HEK293 (cell line): ENCODE measurements around the gene GFI1.

ENCODE experiments used
- CTCF ChIA-PET: fragments of 350-600 bp; formaldehyde crosslinking; extraction: SDS; loops from one replicate; lab custom pipeline; 2021; ENCODE audit warnings: antibody characterized with exemption; lab: Yijun Ruan, JAX
- POLR2A ChIA-PET: fragments of 300-600 bp; formaldehyde crosslinking; extraction: SDS; loops from one replicate; lab custom pipeline; 2020; ENCODE audit warnings: antibody characterized with exemption, inconsistent platforms; lab: Yijun Ruan, JAX
- H3K27ac ChIP-seq: fragments of 200-500 bp; sonication (Bioruptor generic); 2 replicates; pipeline ENCODE4 v1.5.1; 2014; ENCODE audit warnings: low read depth, low read length, control low read depth, inconsistent platforms; ENCODE audit errors: extremely low read depth
- H3K36me3 ChIP-seq, 2 experiments: fragments of 200-500 bp in 1 of 2; sonication (Bioruptor generic) in 1 of 2; 1 replicate in 1 of 2; 2 replicates in 1 of 2; pipeline ENCODE4 v1.5.1; 2014 to 2017; ENCODE audit warnings: inconsistent platforms in 2 of 2, low read length in 2 of 2; ENCODE audit not compliant: control insufficient read depth in 2 of 2, insufficient read depth in 1 of 2
- H3K4me1 ChIP-seq: fragments of 200-500 bp; sonication (Bioruptor generic); 2 replicates; pipeline ENCODE4 v1.5.1; 2014; ENCODE audit warnings: mild to moderate bottlenecking, low read length, inconsistent platforms; ENCODE audit not compliant: control insufficient read depth, insufficient read depth
- H3K4me3 ChIP-seq: 2 replicates; pipeline ENCODE4 v1.5.1; 2011; ENCODE audit warnings: low read depth, mild to moderate bottlenecking, control low read depth, low read length, moderate library complexity
- H3K9me3 ChIP-seq: fragments of 200-500 bp; sonication (Bioruptor generic); 2 replicates; pipeline ENCODE4 v1.5.1; 2014; ENCODE audit warnings: low read depth, low read length, inconsistent platforms; ENCODE audit not compliant: control insufficient read depth, insufficient read depth
- BCL11A ChIP-seq: fragments of 450-650 bp; formaldehyde crosslinking; IDR thresholded peaks from 2 replicates; pipeline ENCODE4 v1.5.1; 2016; ENCODE audit warnings: low read depth, missing biosample characterization, missing genetic modification characterization
- GFI1B ChIP-seq: fragments of 450-650 bp; formaldehyde crosslinking; IDR thresholded peaks from 2 replicates; pipeline ENCODE4 v1.5.1; 2016; ENCODE audit warnings: missing biosample characterization, missing genetic modification characterization
- KLF7 ChIP-seq: fragments of 450-650 bp; formaldehyde crosslinking; IDR thresholded peaks from 2 replicates; pipeline ENCODE4 v1.5.1; 2016; ENCODE audit warnings: missing biosample characterization, missing genetic modification characterization, borderline replicate concordance
- MYNN ChIP-seq: fragments of 450-650 bp; formaldehyde crosslinking; IDR thresholded peaks from 2 replicates; pipeline ENCODE4 v1.5.1; 2016; ENCODE audit warnings: missing biosample characterization, missing genetic modification characterization, borderline replicate concordance
- SCRT2 ChIP-seq: fragments of 450-650 bp; formaldehyde crosslinking; IDR thresholded peaks from 2 replicates; pipeline ENCODE4 v1.5.1; 2016; ENCODE audit warnings: missing biosample characterization, missing genetic modification characterization
- YY1 ChIP-seq: fragments of 450-650 bp; formaldehyde crosslinking; IDR thresholded peaks from 2 replicates; pipeline ENCODE4 v1.5.1; 2018; ENCODE audit warnings: missing biosample characterization, missing genetic modification characterization
- ZEB2 ChIP-seq: fragments of 450-650 bp; formaldehyde crosslinking; IDR thresholded peaks from 2 replicates; pipeline ENCODE4 v1.5.1; 2016; ENCODE audit warnings: missing biosample characterization, missing genetic modification characterization
- ZFP37 ChIP-seq: fragments of 450-650 bp; formaldehyde crosslinking; IDR thresholded peaks from 2 replicates; pipeline ENCODE4 v1.5.1; 2016; ENCODE audit warnings: missing biosample characterization, missing genetic modification characterization
- ZIC2 ChIP-seq: fragments of 450-650 bp; formaldehyde crosslinking; IDR thresholded peaks from 2 replicates; pipeline ENCODE4 v1.5.1; 2016; ENCODE audit warnings: missing biosample characterization, missing genetic modification characterization
- ZNF157 ChIP-seq: fragments of 450-650 bp; formaldehyde crosslinking; IDR thresholded peaks from 2 replicates; pipeline ENCODE4 v1.5.1; 2016; ENCODE audit warnings: missing biosample characterization, missing genetic modification characterization
- ZNF202 ChIP-seq: fragments of 450-650 bp; formaldehyde crosslinking; IDR thresholded peaks from 2 replicates; pipeline ENCODE4 v1.5.1; 2016; ENCODE audit warnings: missing biosample characterization, missing genetic modification characterization, borderline replicate concordance
- ZNF24 ChIP-seq: fragments of 450-650 bp; formaldehyde crosslinking; IDR thresholded peaks from 2 replicates; pipeline ENCODE4 v1.5.1; 2016; ENCODE audit warnings: missing biosample characterization, missing genetic modification characterization
- ZNF335 ChIP-seq: fragments of 450-650 bp; formaldehyde crosslinking; conservative IDR thresholded peaks from 2 replicates; pipeline ENCODE4 v1.5.1; 2016; ENCODE audit warnings: missing biosample characterization, missing genetic modification characterization
- ZNF366 ChIP-seq: fragments of 450-650 bp; formaldehyde crosslinking; conservative IDR thresholded peaks from 2 replicates; pipeline ENCODE4 v1.5.1; 2016; ENCODE audit warnings: missing biosample characterization, missing genetic modification characterization
- ZNF37A ChIP-seq: fragments of 450-650 bp; IDR thresholded peaks from 2 replicates; pipeline ENCODE4 v1.5.1; 2018; ENCODE audit warnings: missing biosample characterization, missing genetic modification characterization
- ZNF394 ChIP-seq: fragments of 450-650 bp; formaldehyde crosslinking; IDR thresholded peaks from 2 replicates; pipeline ENCODE4 v1.5.1; 2016; ENCODE audit warnings: missing biosample characterization, missing genetic modification characterization, mild to moderate bottlenecking, moderate library complexity, borderline replicate concordance
- ZNF404 ChIP-seq: fragments of 450-650 bp; formaldehyde crosslinking; IDR thresholded peaks from 2 replicates; pipeline ENCODE4 v1.5.1; 2017; ENCODE audit warnings: missing biosample characterization, missing genetic modification characterization
- ZNF423 ChIP-seq: fragments of 450-650 bp; formaldehyde crosslinking; IDR thresholded peaks from 2 replicates; pipeline ENCODE4 v1.5.1; 2016; ENCODE audit warnings: missing biosample characterization, missing genetic modification characterization
- ZNF555 ChIP-seq: fragments of 450-650 bp; formaldehyde crosslinking; conservative IDR thresholded peaks from 2 replicates; pipeline ENCODE4 v1.5.1; 2017; ENCODE audit warnings: missing biosample characterization, mild to moderate bottlenecking, missing genetic modification characterization, inconsistent platforms
- ZNF558 ChIP-seq: fragments of 450-650 bp; formaldehyde crosslinking; IDR thresholded peaks from 2 replicates; pipeline ENCODE4 v1.5.1; 2016; ENCODE audit warnings: missing biosample characterization, missing genetic modification characterization
- ZNF596 ChIP-seq: fragments of 450-650 bp; IDR thresholded peaks from 2 replicates; pipeline ENCODE4 v1.5.0; 2018; ENCODE audit warnings: missing biosample characterization, mild to moderate bottlenecking, missing genetic modification characterization, moderate library complexity
- ZNF600 ChIP-seq: fragments of 450-650 bp; formaldehyde crosslinking; IDR thresholded peaks from 2 replicates; pipeline ENCODE4 v1.5.1; 2016; ENCODE audit warnings: missing biosample characterization, missing genetic modification characterization
- ZNF792 ChIP-seq: fragments of 450-650 bp; formaldehyde crosslinking; IDR thresholded peaks from 2 replicates; pipeline ENCODE4 v1.5.1; 2016; ENCODE audit warnings: missing biosample characterization, missing genetic modification characterization
- ZSCAN23 ChIP-seq: fragments of 450-650 bp; formaldehyde crosslinking; IDR thresholded peaks from 2 replicates; pipeline ENCODE4 v1.5.1; 2016; ENCODE audit warnings: missing biosample characterization, missing genetic modification characterization
- TF ChIP-seq, protein P1 (sequence below): fragments of 450-650 bp; formaldehyde crosslinking; IDR thresholded peaks from 2 replicates; pipeline ENCODE4 v1.5.1; 2016; ENCODE audit warnings: missing biosample characterization, missing genetic modification characterization
- TF ChIP-seq, protein P2 (sequence below): fragments of 450-650 bp; formaldehyde crosslinking; IDR thresholded peaks from 2 replicates; pipeline ENCODE4 v1.5.1; 2016; ENCODE audit warnings: missing biosample characterization, missing genetic modification characterization
- TF ChIP-seq, protein P3 (sequence below): fragments of 450-650 bp; formaldehyde crosslinking; IDR thresholded peaks from 2 replicates; pipeline ENCODE4 v1.5.1; 2016; ENCODE audit warnings: missing biosample characterization, missing genetic modification characterization
- TF ChIP-seq, protein P4 (sequence below): fragments of 450-650 bp; formaldehyde crosslinking; IDR thresholded peaks from 2 replicates; pipeline ENCODE4 v1.5.1; 2016; ENCODE audit warnings: missing biosample characterization, missing genetic modification characterization
- TF ChIP-seq, protein P5 (sequence below): fragments of 450-650 bp; formaldehyde crosslinking; IDR thresholded peaks from 2 replicates; pipeline ENCODE4 v1.5.1; 2017; ENCODE audit warnings: missing biosample characterization, missing genetic modification characterization

Gene GFI1

DNA sequence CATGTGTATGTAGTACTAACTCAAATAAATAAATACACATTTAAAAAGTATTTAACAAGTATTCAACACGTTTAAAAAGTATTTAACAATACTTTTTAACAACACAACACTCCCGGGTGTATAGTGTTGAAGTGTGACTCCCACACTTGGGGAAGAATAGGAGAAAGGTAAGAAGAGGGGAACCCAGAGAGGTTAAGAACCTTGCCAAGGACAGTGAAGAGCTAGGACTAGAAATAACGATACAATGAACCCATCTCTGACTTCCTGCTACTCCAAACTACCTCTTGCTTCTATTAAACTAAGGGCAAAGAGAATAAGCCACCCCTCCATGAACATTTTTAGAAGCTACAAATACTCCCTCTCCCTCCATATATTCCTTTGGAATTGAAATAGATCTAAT, 1.7 kb upstream of the GFI1 start:
- ChIA-PET POLR2A (no interaction called here), CTCF (no interaction called here)
- no peaks in the 10 kb centered on the region; the same call in none of the 2 replicates for H3K4me1 ChIP-seq
- TF ChIP-seq GFI1B (no peak), ZNF157 (tag by site-specific recombination) (no peak), ZNF37A (tag by site-specific recombination) (no peak), ZIC2 (tag by site-specific recombination) (no peak), YY1 (tag by site-specific recombination) (no peak), ZNF202 (tag by site-specific recombination) (no peak), ZEB2 (tag by site-specific recombination) (no peak), ZNF558 (no peak), SCRT2 (tag by site-specific recombination) (no peak), ZNF555 (tag by site-specific recombination) (no peak), ZNF600 (tag by site-specific recombination) (no peak), KLF7 (no peak), ZNF596 (no peak), ZNF792 (tag by site-specific recombination) (no peak)
- TF ChIP-seq, protein P1, sequence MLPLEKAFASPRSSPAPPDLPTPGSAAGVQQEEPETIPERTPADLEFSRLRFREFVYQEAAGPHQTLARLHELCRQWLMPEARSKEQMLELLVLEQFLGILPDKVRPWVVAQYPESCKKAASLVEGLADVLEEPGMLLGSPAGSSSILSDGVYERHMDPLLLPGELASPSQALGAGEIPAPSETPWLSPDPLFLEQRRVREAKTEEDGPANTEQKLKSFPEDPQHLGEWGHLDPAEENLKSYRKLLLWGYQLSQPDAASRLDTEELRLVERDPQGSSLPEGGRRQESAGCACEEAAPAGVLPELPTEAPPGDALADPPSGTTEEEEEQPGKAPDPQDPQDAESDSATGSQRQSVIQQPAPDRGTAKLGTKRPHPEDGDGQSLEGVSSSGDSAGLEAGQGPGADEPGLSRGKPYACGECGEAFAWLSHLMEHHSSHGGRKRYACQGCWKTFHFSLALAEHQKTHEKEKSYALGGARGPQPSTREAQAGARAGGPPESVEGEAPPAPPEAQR (tag by site-specific recombination) = no peak
- TF ChIP-seq, protein P2, sequence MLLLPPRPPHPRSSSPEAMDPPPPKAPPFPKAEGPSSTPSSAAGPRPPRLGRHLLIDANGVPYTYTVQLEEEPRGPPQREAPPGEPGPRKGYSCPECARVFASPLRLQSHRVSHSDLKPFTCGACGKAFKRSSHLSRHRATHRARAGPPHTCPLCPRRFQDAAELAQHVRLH = no peak
- H3K36me3 ChIP-seq = no peaks in the 10 kb centered on the region
- H3K9me3 ChIP-seq = no peaks in the 10 kb centered on the region
- no peak overlapping the region for H3K27ac ChIP-seq
- H3K4me3 ChIP-seq = no peak overlapping the region

DNA sequence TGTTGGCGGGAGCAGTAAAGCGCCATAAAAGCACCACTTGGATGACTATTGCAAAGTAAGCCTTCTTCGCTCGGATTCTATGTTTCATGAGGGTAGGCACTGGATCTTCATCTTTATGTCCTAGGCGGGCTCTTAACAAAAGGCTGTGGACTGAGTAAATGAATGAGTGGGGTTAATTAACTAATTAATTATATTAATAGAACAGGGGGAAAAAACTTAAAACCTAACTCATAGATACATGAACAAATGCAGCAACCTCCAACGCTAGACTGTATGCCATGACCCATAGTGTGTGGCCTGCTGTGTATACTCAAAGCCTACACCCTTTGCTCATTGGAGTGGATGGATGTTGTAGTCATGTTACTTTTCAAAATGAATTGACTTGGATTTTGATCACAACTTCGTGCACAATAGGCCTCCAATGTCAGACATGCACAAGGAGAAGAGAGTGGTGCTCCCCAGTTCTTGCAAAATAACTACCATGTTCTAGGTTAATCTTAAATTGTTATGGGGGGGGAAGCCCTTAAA, 417 bp upstream of the GFI1 start:
- ChIA-PET POLR2A (no interaction called here), CTCF (interaction anchor here (0.6 to 0.9 kb wide), 3 partner anchors 8 to 156 kb away, joined by 3 to 4 read pairs (median 3); no protein-coding TSS in a partner anchor)
- H3K4me3 ChIP-seq = peak overlapping the region; percentile 69
- no peaks in the 10 kb centered on the region; the same call in none of the 2 replicates for H3K4me1 ChIP-seq
- no peaks in the 10 kb centered on the region for H3K36me3 ChIP-seq
- no peak overlapping the region for H3K27ac ChIP-seq
- no peaks in the 10 kb centered on the region for H3K9me3 ChIP-seq
- TF ChIP-seq YY1 (tag by site-specific recombination) (0 out of 2 replicates have a peak, but pooled peaks have one; percentile 26), MYNN (peak; percentile 80; the same call in 1 of the 2 replicates), ZFP37 (tag by site-specific recombination) (0 out of 2 replicates have a peak, but pooled peaks have one; percentile 37), ZNF394 (tag by site-specific recombination) (0 out of 2 replicates have a peak, but pooled peaks have one; percentile 30), ZNF558 (peak; percentile 22; the same call in 1 of the 2 replicates), ZNF600 (tag by site-specific recombination) (no peak), KLF7 (0 out of 2 replicates have a peak, but pooled peaks have one; percentile 30), ZNF423 (no peak), ZNF404 (no peak), ZNF366 (tag by site-specific recombination) (peak; percentile 45; the same call in 1 of the 2 replicates), ZNF335 (tag by site-specific recombination) (peak; percentile 72), BCL11A (tag by site-specific recombination) (0 out of 2 replicates have a peak, but pooled peaks have one; percentile 13), ZSCAN23 (tag by site-specific recombination) (0 out of 2 replicates have a peak, but pooled peaks have one; percentile 48), ZNF24 (tag by site-specific recombination) (peak; percentile 32; the same call in 1 of the 2 replicates)
- TF ChIP-seq, protein P3, sequence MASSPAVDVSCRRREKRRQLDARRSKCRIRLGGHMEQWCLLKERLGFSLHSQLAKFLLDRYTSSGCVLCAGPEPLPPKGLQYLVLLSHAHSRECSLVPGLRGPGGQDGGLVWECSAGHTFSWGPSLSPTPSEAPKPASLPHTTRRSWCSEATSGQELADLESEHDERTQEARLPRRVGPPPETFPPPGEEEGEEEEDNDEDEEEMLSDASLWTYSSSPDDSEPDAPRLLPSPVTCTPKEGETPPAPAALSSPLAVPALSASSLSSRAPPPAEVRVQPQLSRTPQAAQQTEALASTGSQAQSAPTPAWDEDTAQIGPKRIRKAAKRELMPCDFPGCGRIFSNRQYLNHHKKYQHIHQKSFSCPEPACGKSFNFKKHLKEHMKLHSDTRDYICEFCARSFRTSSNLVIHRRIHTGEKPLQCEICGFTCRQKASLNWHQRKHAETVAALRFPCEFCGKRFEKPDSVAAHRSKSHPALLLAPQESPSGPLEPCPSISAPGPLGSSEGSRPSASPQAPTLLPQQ (tag by site-specific recombination) = peak; percentile 62
- TF ChIP-seq, protein P4, sequence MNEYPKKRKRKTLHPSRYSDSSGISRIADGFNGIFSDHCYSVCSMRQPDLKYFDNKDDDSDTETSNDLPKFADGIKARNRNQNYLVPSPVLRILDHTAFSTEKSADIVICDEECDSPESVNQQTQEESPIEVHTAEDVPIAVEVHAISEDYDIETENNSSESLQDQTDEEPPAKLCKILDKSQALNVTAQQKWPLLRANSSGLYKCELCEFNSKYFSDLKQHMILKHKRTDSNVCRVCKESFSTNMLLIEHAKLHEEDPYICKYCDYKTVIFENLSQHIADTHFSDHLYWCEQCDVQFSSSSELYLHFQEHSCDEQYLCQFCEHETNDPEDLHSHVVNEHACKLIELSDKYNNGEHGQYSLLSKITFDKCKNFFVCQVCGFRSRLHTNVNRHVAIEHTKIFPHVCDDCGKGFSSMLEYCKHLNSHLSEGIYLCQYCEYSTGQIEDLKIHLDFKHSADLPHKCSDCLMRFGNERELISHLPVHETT (tag by site-specific recombination) = 0 out of 2 replicates have a peak, but pooled peaks have one; percentile 47
- TF ChIP-seq, protein P5, sequence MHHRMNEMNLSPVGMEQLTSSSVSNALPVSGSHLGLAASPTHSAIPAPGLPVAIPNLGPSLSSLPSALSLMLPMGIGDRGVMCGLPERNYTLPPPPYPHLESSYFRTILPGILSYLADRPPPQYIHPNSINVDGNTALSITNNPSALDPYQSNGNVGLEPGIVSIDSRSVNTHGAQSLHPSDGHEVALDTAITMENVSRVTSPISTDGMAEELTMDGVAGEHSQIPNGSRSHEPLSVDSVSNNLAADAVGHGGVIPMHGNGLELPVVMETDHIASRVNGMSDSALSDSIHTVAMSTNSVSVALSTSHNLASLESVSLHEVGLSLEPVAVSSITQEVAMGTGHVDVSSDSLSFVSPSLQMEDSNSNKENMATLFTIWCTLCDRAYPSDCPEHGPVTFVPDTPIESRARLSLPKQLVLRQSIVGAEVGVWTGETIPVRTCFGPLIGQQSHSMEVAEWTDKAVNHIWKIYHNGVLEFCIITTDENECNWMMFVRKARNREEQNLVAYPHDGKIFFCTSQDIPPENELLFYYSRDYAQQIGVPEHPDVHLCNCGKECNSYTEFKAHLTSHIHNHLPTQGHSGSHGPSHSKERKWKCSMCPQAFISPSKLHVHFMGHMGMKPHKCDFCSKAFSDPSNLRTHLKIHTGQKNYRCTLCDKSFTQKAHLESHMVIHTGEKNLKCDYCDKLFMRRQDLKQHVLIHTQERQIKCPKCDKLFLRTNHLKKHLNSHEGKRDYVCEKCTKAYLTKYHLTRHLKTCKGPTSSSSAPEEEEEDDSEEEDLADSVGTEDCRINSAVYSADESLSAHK (tag by site-specific recombination) = no peak
